HG03457 (cell line): Measurements from ENCODE around the gene CEL.
"Not testable (repeated sequence)": the region's sequence is repeated elsewhere in the genome, so short reads cannot be mapped to it uniquely, and the experiment has no call there.

Source experiments
- ATAC-seq: cut with Tn5 transposase; IDR thresholded peaks from one replicate; pipeline ENCODE4 v1.9.1; 2021; ENCODE audit warnings: moderate number of reproducible peaks; ENCODE audit not compliant: unreplicated experiment

The CEL gene

GRCh38 chr9:133061764-133062145 is at the start of gene CEL:
TSS of gene CEL (plus strand) at chr9:133061981. CDS start at chr9:133062003, 22 bp downstream.
- ATAC-seq = not testable (repeated sequence)

- ATAC-seq = no peak
Observed at GRCh38 chr9:133014696-133015095, 47.1 kb upstream of the CEL start.

- no peak for ATAC-seq
Observed at GRCh38 chr9:133023117-133023890, 38.5 kb upstream of the CEL start.

- no peak for ATAC-seq
Observed at GRCh38 chr9:133026426-133026825, 35.4 kb upstream of the CEL start.

GRCh38 chr9:133027134-133027533 is 34.6 kb upstream of the CEL start:
- no peak for ATAC-seq

- ATAC-seq = no peak
Observed at GRCh38 chr9:133028221-133028620, 33.6 kb upstream of the CEL start.

- ATAC-seq = no peak
Observed at GRCh38 chr9:133029994-133030316, 31.8 kb upstream of the CEL start.

GRCh38 chr9:133030317-133031129 is 31.3 kb upstream of the CEL start, which contains the start of gene GTF3C5:
TSS of gene GTF3C5 (plus strand) at chr9:133030997. CDS start at chr9:133031012, 15 bp downstream.
- ATAC-seq = peak; percentile 82

- no peak for ATAC-seq
Observed at GRCh38 chr9:133031130-133031422, 30.7 kb upstream of the CEL start.

GRCh38 chr9:133031496-133031911 is 30.3 kb upstream of the CEL start:
- no peak for ATAC-seq

- no peak for ATAC-seq
Observed at GRCh38 chr9:133032171-133032570, 29.6 kb upstream of the CEL start.

- no peak for ATAC-seq
Observed at GRCh38 chr9:133035669-133036068, 26.1 kb upstream of the CEL start.

- ATAC-seq = no peak
Observed at GRCh38 chr9:133037775-133038515, 23.8 kb upstream of the CEL start.

- ATAC-seq = not testable (repeated sequence)
Observed at GRCh38 chr9:133040892-133041479, 20.8 kb upstream of the CEL start.

GRCh38 chr9:133041958-133042357 is 19.8 kb upstream of the CEL start:
- no peak for ATAC-seq

GRCh38 chr9:133042676-133043075 is 19.1 kb upstream of the CEL start:
- ATAC-seq = no peak

- no peak for ATAC-seq
Observed at GRCh38 chr9:133043449-133044035, 18.2 kb upstream of the CEL start.

- no peak for ATAC-seq
Observed at GRCh38 chr9:133044125-133044524, 17.7 kb upstream of the CEL start.

GRCh38 chr9:133044661-133045060 is 17.1 kb upstream of the CEL start:
- ATAC-seq = no peak

GRCh38 chr9:133045132-133045531 is 16.6 kb upstream of the CEL start:
- ATAC-seq = no peak
